ENCODE measurements around the gene RNF224. TPM values are rescaled to one million over a fixed set of nuclear protein-coding genes. Genes with fewer than 3 reads are reported as not detected.

The RNF224 gene
- polyA plus RNA-seq (2013, experiment 1 of 2), result not detected
- polyA plus RNA-seq (2013, experiment 2 of 2), result not detected

DNA sequence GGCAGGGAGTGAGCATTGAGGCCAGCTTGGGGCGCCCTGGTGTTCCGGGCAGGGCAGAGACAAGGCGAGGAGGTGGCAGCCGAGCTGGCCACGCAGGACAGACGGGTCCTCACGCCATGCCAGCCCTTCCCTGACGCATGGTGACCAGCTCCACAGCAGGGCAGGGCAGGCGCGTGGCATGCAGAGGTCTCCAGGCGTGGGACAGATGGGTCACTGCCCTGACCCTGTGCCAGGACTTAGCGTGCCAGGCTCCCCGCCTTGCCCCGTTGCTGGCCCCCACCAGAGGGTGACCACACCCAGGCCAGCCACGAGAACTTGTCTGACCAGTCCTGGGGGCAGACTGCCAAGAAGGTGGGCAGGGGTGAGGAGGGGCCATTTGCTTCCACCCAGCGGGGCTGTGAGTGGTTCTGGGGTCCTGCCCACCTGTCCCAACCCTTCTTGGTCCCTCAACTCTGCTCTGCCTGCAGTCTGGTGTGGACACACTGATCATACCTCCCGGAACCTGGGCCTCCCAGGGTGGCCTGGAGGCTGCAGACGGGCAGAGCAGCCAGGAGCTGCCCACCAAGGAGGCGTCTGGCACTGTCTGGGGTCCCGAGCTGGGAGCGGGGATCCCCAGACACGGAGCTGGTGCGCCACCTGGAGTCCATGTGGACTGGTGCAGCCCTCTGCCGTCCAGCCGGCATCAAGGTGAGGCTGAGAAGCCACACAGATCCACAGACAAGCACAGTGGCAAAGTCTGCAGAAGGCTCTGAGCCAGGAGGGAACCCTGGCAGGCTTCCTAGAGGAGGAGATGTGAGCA, at the start of gene RNF224:
Gene RNF224, plus strand, starts transcription at position 449 of the 799 bp plus-strand sequence. CDS start 834 bp downstream, outside the sequence.
- no peak within 1 kb of the TSS for H2AFZ ChIP-seq (ENCODE audit: low read depth, low read length)
- H3K4me1 ChIP-seq (ENCODE audit: control insufficient read depth, insufficient read depth, low read depth, low read length), result peaks cover 32% of the 10 kb centered on the region
- no peaks in the 10 kb centered on the region for H3K9me3 ChIP-seq (ENCODE audit: control insufficient read depth, low read length)
- H3K4ac ChIP-seq (ENCODE audit: low read depth in 1 of 2, low read length in 2 of 2), result no peak within 1 kb of the TSS
- no peak within 1 kb of the TSS for H3K14ac ChIP-seq (ENCODE audit: low read length in 2 of 2)
- no peak within 1 kb of the TSS for H3K23ac ChIP-seq (ENCODE audit: low read length in 2 of 2)
- no peak within 1 kb of the TSS for H3K4me2 ChIP-seq (ENCODE audit: low read length, poor library complexity, severe bottlenecking)
- H3K36me3 ChIP-seq (ENCODE audit: control insufficient read depth in 1 of 2, insufficient read depth in 2 of 2, low read depth in 1 of 2, low read length in 2 of 2), result peaks cover 0 to 4% of the 10 kb centered on the region in 2 experiments
- H4K91ac ChIP-seq (ENCODE audit: low read length), result peak within 1 kb of the TSS; percentile 55
- no peak within 1 kb of the TSS for H3K9ac ChIP-seq (ENCODE audit: low read length)
- H3K79me1 ChIP-seq (replicated peaks; ENCODE audit: low read length, poor library complexity, severe bottlenecking), result no peaks in the 10 kb centered on the region
- no peak within 1 kb of the TSS for H3K4me3 ChIP-seq (ENCODE audit: insufficient read depth in 1 of 2, low read depth in 1 of 2, low read length in 2 of 2)
- no peak within 1 kb of the TSS for H2BK15ac ChIP-seq (ENCODE audit: low read depth, poor library complexity, severe bottlenecking)
- 56% methylated on average over 25 of the region's 25 CpGs for WGBS
- H2BK12ac ChIP-seq (ENCODE audit: low read length in 2 of 2), result no peak within 1 kb of the TSS
- no peak within 1 kb of the TSS for H2AK5ac ChIP-seq (ENCODE audit: low read length, severe bottlenecking)
- H2BK5ac ChIP-seq (ENCODE audit: low read depth, low read length, poor library complexity, severe bottlenecking), result no peak within 1 kb of the TSS
- DNase-seq, result peak; percentile 76
- no peak within 1 kb of the TSS for H2BK120ac ChIP-seq (ENCODE audit: low read depth, low read length)
- peaks cover 0 to 43% of the 10 kb centered on the region in 2 experiments for H3K27me3 ChIP-seq (ENCODE audit: control insufficient read depth in 1 of 2, insufficient read depth in 1 of 2, low read length in 2 of 2)
- peak within 1 kb of the TSS; percentile 1 for H4K8ac ChIP-seq (ENCODE audit: low read length)
- H3K18ac ChIP-seq (ENCODE audit: low read depth in 1 of 2, low read length in 2 of 2), result peak within 1 kb of the TSS in 1 of 2 experiments; percentile 35
- H3K27ac ChIP-seq (ENCODE audit: low read length, poor library complexity, severe bottlenecking), result no peak within 1 kb of the TSS

DNA sequence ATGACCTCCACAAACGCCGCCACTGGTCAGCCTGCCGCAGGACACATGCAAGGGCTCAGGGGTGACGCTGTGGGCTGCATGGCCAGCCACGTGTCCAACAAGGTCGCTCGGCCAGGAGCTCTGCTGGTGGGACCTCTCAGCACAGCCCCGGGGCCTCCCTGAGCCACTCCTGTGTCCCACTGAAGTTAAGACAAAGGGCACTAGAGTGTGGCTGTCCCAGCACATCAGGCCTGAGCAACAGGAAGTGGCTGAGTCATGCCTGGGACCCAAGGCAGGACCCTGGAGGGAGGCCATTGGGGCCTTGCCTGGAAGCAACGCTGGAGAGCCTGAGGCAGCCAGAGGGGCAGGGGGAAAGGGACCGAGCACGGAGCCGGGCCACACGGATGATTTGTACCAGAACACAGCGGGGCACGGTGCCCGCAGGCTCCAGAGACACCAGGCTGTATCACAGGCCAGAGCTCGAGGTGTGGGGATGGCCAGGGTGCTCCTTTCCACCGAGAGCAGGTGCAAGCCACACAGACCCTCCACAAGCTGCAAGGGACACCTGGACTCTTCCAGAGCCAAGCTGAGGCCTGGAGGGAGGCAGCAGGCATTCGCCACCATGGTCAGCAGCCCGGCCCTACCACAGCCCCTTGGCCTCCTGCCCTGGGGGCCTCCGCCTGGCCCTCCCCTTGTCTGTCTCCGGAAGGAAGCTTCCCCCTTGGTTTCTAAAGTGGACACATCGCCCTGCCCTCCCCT, 48.9 kb upstream of the RNF224 start:
- Histone ChIP-seq H3K4me1 (ENCODE audit: control insufficient read depth, insufficient read depth, low read depth, low read length) (peaks cover 7% of the 10 kb centered on the region), H3K23ac (ENCODE audit: low read length in 2 of 2) (no peak overlapping the region), H3K4me3 (ENCODE audit: insufficient read depth in 1 of 2, low read depth in 1 of 2, low read length in 2 of 2) (no peak overlapping the region), H3K14ac (ENCODE audit: low read length in 2 of 2) (no peak overlapping the region), H3K9ac (ENCODE audit: low read length) (no peak overlapping the region), H2BK120ac (ENCODE audit: low read depth, low read length) (no peak overlapping the region), H3K36me3 (ENCODE audit: control insufficient read depth in 1 of 2, insufficient read depth in 2 of 2, low read depth in 1 of 2, low read length in 2 of 2) (peaks cover 47 to 67% of the 10 kb centered on the region in 2 experiments), H3K4ac (ENCODE audit: low read depth in 1 of 2, low read length in 2 of 2) (no peak overlapping the region), H3K4me2 (ENCODE audit: low read length, poor library complexity, severe bottlenecking) (no peak overlapping the region), H2BK12ac (ENCODE audit: low read length in 2 of 2) (no peak overlapping the region), H3K18ac (ENCODE audit: low read depth in 1 of 2, low read length in 2 of 2) (no peak overlapping the region), H2BK15ac (ENCODE audit: low read depth, poor library complexity, severe bottlenecking) (no peak overlapping the region), H3K79me1 (replicated peaks; ENCODE audit: low read length, poor library complexity, severe bottlenecking) (peaks cover 9% of the 10 kb centered on the region), H2AFZ (ENCODE audit: low read depth, low read length) (no peak overlapping the region), H3K27me3 (ENCODE audit: control insufficient read depth in 1 of 2, insufficient read depth in 1 of 2, low read length in 2 of 2) (peaks cover 5 to 16% of the 10 kb centered on the region in 2 experiments), H3K9me3 (ENCODE audit: control insufficient read depth, low read length) (no peaks in the 10 kb centered on the region), H4K8ac (ENCODE audit: low read length) (no peak overlapping the region), H3K27ac (ENCODE audit: low read length, poor library complexity, severe bottlenecking) (no peak overlapping the region), H2AK5ac (ENCODE audit: low read length, severe bottlenecking) (no peak overlapping the region), H2BK5ac (ENCODE audit: low read depth, low read length, poor library complexity, severe bottlenecking) (no peak overlapping the region), H4K91ac (ENCODE audit: low read length) (no peak overlapping the region)
- WGBS, result 90% methylated on average over 23 of the region's 23 CpGs
- no peak for DNase-seq

DNA sequence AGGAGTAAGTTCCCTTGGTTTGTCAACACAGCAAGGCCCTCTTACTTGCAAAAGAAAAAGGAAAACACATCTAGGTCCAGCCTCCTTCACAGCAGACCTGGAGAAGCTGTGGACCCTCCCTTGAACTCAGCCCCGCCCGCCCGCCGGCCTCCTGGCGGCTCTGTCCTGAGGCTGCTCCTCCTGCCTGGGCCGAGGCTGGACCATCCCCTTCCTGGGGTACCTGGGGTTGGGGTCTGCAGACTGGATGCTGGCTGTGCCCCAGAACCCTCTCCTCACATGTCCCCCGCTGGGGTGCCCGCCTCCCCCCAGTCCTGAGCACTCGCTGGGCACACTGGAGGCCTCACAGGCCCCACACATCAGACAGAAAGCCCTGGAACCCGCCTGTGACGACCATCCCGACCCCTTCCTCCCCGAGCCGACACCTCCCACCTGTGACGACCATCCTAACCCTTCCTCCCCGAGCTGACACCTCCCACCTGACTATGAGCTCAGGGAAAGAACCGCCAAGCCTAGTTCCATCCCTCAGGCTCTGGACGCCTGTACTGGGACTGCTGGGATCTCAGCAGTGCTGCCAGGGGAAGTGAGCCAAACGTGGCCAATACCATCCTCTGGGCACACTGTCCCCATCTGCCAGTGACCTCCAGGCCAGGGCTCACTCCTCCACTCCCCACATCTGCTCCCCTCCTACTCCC, 48.2 kb upstream of the RNF224 start:
- Histone ChIP-seq H4K91ac (ENCODE audit: low read length) (peak overlapping the region; percentile 12), H3K4ac (ENCODE audit: low read depth in 1 of 2, low read length in 2 of 2) (no peak overlapping the region), H2BK12ac (ENCODE audit: low read length in 2 of 2) (no peak overlapping the region), H2BK120ac (ENCODE audit: low read depth, low read length) (no peak overlapping the region), H2BK5ac (ENCODE audit: low read depth, low read length, poor library complexity, severe bottlenecking) (no peak overlapping the region), H3K36me3 (ENCODE audit: control insufficient read depth in 1 of 2, insufficient read depth in 2 of 2, low read depth in 1 of 2, low read length in 2 of 2) (peaks cover 54 to 74% of the 10 kb centered on the region in 2 experiments), H3K27ac (ENCODE audit: low read length, poor library complexity, severe bottlenecking) (no peak overlapping the region), H3K9me3 (ENCODE audit: control insufficient read depth, low read length) (no peaks in the 10 kb centered on the region), H2AFZ (ENCODE audit: low read depth, low read length) (no peak overlapping the region), H3K27me3 (ENCODE audit: control insufficient read depth in 1 of 2, insufficient read depth in 1 of 2, low read length in 2 of 2) (peaks cover under 1 to 9% of the 10 kb centered on the region in 2 experiments), H3K18ac (ENCODE audit: low read depth in 1 of 2, low read length in 2 of 2) (no peak overlapping the region), H2BK15ac (ENCODE audit: low read depth, poor library complexity, severe bottlenecking) (no peak overlapping the region), H3K4me2 (ENCODE audit: low read length, poor library complexity, severe bottlenecking) (no peak overlapping the region), H3K4me3 (ENCODE audit: insufficient read depth in 1 of 2, low read depth in 1 of 2, low read length in 2 of 2) (no peak overlapping the region), H3K4me1 (ENCODE audit: control insufficient read depth, insufficient read depth, low read depth, low read length) (peaks cover 7% of the 10 kb centered on the region), H2AK5ac (ENCODE audit: low read length, severe bottlenecking) (no peak overlapping the region), H3K23ac (ENCODE audit: low read length in 2 of 2) (no peak overlapping the region), H4K8ac (ENCODE audit: low read length) (no peak overlapping the region), H3K14ac (ENCODE audit: low read length in 2 of 2) (no peak overlapping the region), H3K79me1 (replicated peaks; ENCODE audit: low read length, poor library complexity, severe bottlenecking) (peaks cover 13% of the 10 kb centered on the region), H3K9ac (ENCODE audit: low read length) (no peak overlapping the region)
- 92% methylated on average over 19 of the region's 19 CpGs for WGBS
- DNase-seq, result no peak
